HG02885 (cell line): ENCODE results near the gene KLHL15.
"Not testable (repeated sequence)": the region's sequence is repeated elsewhere in the genome, so short reads cannot be mapped to it uniquely, and the experiment has no call there.

ENCODE experiments used
- ATAC-seq: cut with Tn5 transposase; IDR thresholded peaks from one replicate; pipeline ENCODE4 v1.9.1; 2021; ENCODE audit warnings: mild to moderate bottlenecking; ENCODE audit not compliant: unreplicated experiment, poor library complexity

The KLHL15 gene

GRCh38 chrX:24018809-24019208, 8.2 kb downstream of the KLHL15 start:
- no peak for ATAC-seq

GRCh38 chrX:24017674-24018073, 9.3 kb downstream of the KLHL15 start:
- ATAC-seq, result no peak

DNA sequence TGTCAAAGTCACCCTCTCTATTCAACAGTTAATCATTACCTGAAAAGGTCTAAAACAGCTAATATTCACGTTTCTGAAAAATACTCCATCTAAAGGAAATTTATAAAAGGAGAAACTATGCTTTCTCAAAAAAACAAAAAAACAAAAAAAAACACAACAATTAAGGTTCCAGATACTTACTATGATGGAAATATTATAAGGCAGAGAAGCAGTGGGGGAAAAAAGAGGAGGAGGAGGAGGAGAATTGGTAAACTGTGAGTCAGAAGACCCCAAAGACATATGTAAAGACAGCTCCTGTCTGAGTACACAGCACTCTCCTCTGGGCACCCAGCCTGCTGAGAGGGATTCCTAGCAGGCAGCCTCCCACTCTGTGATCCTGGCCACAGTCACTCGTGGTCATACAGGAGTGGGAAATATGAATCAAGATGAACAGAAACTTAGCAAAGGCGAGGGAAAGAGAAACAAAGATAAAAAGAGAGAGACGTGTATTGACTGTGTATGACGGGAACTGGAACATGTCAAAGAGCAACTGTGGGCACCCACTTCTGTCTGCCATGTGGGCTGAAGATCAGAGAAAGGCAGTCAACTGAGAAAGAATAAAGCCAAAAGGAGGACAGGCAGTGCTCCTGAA, 12.5 kb downstream of the KLHL15 start:
- peak; percentile 73 for ATAC-seq

- no peak for ATAC-seq
Observed at GRCh38 chrX:24012266-24012665, 14.7 kb downstream of the KLHL15 start.

DNA sequence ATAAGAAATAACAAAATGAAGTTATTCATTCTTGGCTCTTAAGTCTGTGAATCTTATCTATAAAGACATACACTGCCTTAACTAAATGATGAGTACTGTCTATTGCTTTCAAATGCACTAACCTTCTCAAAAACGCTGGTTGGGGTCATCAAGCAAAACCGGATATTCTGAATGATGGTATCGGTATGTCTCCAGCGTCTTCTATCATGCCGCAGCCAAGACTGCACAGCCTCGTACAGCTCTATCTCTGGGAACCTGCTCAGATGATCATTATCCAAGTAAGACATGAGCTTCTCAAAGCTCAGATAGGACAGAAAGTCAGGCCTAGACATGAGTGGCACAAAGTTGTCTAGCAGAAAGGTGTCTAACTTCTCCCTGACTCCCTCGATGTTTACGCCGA, 21.1 kb downstream of the KLHL15 start:
- ATAC-seq, result no peak

DNA sequence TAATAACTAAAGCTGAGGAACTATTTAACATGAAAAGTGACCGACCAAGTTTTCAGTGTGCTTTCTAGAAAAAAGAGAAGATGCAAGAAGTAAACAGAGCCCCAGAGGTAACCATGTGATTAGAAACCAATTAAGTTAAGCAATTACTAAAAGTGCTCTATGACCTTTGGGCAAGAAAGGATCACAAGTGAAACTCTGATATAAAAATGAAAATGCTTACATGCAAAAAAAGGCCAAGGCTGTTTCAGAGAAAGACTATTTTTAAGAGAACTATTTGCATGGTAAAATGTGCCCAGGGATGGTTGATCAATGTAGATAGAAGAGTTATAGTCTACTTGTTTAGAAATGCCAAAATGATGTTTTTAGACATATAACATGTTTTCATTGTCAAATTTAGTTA, 22.0 kb downstream of the KLHL15 start:
- peak; percentile 45 for ATAC-seq

- no peak for ATAC-seq
Observed at GRCh38 chrX:24002792-24003191, 24.2 kb downstream of the KLHL15 start.

GRCh38 chrX:24002167-24002566, 24.8 kb downstream of the KLHL15 start:
- peak; percentile 81 for ATAC-seq

- no peak for ATAC-seq
Observed at GRCh38 chrX:23999671-24000070, 27.3 kb downstream of the KLHL15 start.

DNA sequence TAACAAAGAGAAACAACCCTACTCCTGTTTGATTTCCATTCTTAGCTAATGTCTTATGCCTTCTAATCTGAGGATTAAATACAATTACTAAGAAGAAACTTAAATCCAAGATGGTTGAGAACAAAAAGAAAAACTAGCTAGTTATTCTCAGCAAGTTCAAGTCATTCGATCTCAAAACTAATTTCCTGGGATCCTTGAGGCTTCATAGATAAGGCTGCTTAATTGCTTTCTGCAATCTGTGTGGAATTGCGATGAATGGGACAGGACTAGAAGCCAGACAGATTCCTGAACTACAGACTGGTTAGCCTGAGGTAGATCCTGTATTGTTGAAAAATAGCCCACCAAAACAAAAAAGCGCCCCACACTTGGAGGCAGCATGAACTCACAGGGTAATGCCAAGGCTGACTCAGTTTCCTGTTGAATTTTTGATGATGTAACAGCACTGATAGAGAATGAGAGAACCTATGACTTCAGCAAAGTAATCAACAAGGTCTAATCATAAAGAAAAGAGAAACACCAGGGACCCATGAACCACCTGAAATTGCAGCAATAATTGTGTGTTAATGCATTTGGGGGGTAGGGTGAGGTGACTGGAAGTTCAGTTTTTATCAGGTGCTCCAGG, 33.9 kb downstream of the KLHL15 start:
- no peak for ATAC-seq

DNA sequence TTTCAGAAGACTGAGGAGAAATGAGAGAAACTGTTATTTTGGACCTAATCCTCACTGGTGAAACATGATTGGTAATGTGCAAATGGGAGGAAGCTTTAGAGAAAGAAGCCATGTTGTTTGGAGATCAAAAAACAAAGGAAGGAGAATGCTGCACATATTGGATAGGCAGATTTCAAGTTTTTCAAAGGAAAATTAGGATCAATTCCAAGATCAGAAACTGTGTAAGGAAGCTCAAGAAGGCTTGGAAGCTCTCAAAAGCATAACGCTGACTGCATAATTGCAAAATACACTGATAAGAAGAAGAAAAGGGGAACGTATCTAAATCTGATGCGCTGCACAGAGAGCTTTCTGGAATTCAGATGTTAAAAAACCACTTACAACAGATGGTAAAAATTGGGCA, 34.6 kb downstream of the KLHL15 start:
- no peak for ATAC-seq

- ATAC-seq, result no peak
Observed at GRCh38 chrX:23990455-23990854, 36.5 kb downstream of the KLHL15 start.

- no peak for ATAC-seq
Observed at GRCh38 chrX:23989689-23990088, 37.3 kb downstream of the KLHL15 start.

GRCh38 chrX:23982891-23983290, 44.1 kb downstream of the KLHL15 start:
- ATAC-seq, result no peak

GRCh38 chrX:23981711-23982110, 45.3 kb downstream of the KLHL15 start:
- no peak for ATAC-seq

DNA sequence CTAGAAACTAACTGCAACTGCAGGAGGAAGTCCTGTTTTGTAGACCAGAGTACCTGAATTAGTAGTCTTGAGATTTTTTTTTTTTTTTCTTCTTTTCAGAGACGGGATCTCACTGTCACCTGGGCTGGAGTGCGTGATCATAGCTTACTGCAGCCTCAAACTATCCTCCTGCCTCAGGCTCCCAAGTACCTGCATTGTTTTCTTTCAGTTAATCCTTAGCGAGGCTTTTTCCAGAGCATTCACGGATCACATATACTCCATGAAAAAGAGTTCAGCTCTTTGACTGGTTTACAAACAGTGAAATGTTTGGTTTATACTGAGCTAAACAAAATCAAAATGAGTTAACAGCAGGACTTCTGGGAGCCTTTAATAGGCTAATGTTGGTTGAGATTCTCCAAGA, 45.8 kb downstream of the KLHL15 start:
- ATAC-seq, result no peak

- ATAC-seq, result no peak
Observed at GRCh38 chrX:23980011-23980441, 47.0 kb downstream of the KLHL15 start.

DNA sequence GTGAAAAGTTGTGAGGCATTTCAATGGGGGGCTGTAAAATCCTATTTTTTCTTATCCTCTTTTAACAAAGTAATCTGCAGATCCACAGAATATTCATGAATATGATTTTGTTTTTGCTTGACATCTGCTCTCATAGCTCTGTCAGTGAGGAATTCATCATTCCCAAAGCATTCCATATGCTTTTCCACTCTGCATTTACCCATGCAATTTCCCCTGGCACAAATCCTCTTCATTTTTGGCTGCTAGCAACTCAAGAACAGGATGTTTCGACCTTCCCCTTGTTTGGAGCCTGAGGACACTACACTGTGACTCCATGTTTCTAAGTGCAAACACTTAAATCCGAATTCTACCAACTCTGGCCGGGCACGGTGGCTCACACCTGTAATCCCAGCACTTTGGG, 48.5 kb downstream of the KLHL15 start:
- no peak for ATAC-seq

DNA sequence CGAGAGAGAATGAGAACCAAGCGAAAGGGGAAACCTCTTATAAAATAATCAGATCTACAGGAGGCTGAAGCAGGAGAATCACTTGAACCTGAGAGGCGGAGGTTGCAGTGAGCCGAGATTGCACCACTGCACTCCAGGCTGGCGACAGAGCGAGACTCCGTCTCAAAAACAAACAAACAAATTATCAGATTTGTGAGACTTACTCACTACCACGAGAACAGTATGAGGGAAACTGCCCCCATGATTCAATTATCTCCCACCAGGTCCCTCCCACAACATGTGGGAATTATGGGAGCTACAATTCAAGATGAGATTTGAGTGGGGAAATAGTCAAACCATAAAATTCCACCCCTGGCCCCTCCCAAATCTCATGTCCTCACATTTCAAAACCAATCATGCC, 61.4 kb downstream of the KLHL15 start:
- not testable (repeated sequence) for ATAC-seq

DNA sequence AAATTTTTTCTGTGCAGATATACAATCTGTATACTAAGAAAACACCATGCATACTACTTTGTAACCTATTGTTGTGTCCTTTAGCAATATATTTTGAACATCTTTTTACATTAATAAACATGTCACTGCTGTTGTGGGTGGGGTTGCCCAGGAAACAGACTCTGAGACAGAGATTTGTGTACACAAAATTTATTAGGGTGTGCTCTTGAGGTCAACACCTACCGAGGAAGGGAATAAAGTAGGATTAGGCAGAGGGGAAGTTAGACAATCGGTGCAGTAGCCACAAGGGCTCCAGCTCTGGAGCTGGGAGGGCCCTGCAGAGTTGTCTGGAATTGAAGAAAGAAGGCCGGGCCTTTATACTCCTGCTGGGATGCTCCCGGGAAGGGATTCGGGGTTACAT, 62.8 kb downstream of the KLHL15 start:
- ATAC-seq, result no peak

GRCh38 chrX:23959781-23960180, 67.2 kb downstream of the KLHL15 start:
- no peak for ATAC-seq

- ATAC-seq, result no peak
Observed at GRCh38 chrX:23954396-23954795, 72.6 kb downstream of the KLHL15 start.
